ENCODE data around the gene PRKCH. TPM values are rescaled to one million over a fixed set of nuclear protein-coding genes. Genes with fewer than 3 reads are reported as not detected.

The PRKCH gene
- total and polyA plus RNA-seq, 2 of the 13 experiments (the other 11 are each of a cell fraction or from before 2014, with no cell fraction given) = 0.48 to 1.3 TPM

DNA sequence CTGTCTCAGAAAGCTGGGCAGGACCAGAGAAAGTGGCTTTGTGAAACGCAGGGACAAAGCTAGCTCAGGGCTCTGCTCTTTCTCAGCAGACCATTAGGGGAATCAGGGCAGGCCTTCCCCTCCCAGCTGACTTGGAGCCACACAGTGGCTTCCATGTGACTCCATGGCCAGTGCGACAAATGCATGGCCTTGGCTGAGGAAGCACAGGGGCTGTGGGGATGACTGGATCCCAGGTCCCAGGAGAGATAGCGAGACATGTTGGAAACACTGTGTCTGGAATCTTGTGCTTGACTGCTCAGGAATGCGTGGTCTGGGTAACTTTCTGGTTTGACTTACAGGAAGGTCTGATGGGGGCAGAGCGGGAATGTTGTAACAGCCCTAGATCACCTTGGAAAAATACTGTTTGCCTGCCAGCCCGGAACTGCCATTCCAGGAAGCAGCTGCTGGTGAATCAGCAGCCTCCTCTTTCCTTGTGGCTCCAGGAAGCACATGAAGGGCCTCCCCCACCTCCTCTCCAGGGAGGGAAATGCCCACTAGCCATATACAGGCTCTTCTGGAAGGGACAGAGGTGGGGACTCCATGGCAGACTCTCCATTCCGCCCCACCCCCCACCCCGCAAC is 240.4 kb downstream of the PRKCH start:
- no TSS peak for BruUV-seq (replicated peaks)
- TF ChIP-seq, protein P1, sequence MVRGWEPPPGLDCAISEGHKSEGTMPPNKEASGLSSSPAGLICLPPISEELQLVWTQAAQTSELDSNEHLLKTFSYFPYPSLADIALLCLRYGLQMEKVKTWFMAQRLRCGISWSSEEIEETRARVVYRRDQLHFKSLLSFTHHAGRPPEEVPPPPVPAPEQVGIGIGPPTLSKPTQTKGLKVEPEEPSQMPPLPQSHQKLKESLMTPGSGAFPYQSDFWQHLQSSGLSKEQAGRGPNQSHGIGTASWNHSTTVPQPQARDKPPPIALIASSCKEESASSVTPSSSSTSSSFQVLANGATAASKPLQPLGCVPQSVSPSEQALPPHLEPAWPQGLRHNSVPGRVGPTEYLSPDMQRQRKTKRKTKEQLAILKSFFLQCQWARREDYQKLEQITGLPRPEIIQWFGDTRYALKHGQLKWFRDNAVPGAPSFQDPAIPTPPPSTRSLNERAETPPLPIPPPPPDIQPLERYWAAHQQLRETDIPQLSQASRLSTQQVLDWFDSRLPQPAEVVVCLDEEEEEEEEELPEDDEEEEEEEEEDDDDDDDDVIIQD (CRISPR knock-in tag; IDR thresholded peaks at IDR 0.05; ENCODE audit: low read depth) = peak; percentile 38
- peak; percentile 61; the same call in 1 of the 2 replicates for TF ChIP-seq ZNF510 (CRISPR knock-in tag; IDR thresholded peaks at IDR 0.05; ENCODE audit: low read depth)
- no peak for TF ChIP-seq NR1H2 (CRISPR knock-in tag; IDR thresholded peaks at IDR 0.05; ENCODE audit: borderline replicate concordance, low read depth)
- TF ChIP-seq, protein P2, sequence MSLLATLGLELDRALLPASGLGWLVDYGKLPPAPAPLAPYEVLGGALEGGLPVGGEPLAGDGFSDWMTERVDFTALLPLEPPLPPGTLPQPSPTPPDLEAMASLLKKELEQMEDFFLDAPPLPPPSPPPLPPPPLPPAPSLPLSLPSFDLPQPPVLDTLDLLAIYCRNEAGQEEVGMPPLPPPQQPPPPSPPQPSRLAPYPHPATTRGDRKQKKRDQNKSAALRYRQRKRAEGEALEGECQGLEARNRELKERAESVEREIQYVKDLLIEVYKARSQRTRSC (CRISPR knock-in tag; IDR thresholded peaks at IDR 0.05; ENCODE audit: low read depth) = no peak
- TF ChIP-seq ZNF10 (CRISPR knock-in tag; IDR thresholded peaks at IDR 0.05; ENCODE audit: borderline replicate concordance, low read depth) = no peak
- TF ChIP-seq, protein P3, sequence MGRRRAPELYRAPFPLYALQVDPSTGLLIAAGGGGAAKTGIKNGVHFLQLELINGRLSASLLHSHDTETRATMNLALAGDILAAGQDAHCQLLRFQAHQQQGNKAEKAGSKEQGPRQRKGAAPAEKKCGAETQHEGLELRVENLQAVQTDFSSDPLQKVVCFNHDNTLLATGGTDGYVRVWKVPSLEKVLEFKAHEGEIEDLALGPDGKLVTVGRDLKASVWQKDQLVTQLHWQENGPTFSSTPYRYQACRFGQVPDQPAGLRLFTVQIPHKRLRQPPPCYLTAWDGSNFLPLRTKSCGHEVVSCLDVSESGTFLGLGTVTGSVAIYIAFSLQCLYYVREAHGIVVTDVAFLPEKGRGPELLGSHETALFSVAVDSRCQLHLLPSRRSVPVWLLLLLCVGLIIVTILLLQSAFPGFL (CRISPR knock-in tag; IDR thresholded peaks at IDR 0.05) = no peak
- no peak for TF ChIP-seq KAT7 (CRISPR knock-in tag; IDR thresholded peaks at IDR 0.05; ENCODE audit: borderline replicate concordance)
- no peak for TF ChIP-seq ZBTB8A (CRISPR knock-in tag; IDR thresholded peaks at IDR 0.05; ENCODE audit: borderline replicate concordance, low read depth)
- peak; percentile 76; the same call in 1 of the 2 replicates for TF ChIP-seq ZNF776 (CRISPR knock-in tag; IDR thresholded peaks at IDR 0.05)
- TF ChIP-seq, protein P4, sequence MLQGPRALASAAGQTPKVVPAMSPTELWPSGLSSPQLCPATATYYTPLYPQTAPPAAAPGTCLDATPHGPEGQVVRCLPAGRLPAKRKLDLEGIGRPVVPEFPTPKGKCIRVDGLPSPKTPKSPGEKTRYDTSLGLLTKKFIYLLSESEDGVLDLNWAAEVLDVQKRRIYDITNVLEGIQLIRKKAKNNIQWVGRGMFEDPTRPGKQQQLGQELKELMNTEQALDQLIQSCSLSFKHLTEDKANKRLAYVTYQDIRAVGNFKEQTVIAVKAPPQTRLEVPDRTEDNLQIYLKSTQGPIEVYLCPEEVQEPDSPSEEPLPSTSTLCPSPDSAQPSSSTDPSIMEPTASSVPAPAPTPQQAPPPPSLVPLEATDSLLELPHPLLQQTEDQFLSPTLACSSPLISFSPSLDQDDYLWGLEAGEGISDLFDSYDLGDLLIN (CRISPR knock-in tag; IDR thresholded peaks at IDR 0.05; ENCODE audit: borderline replicate concordance) = no peak
- TF ChIP-seq NR2F2 (IDR thresholded peaks at IDR 0.05; ENCODE audit: borderline replicate concordance, low read depth) = no peak
- no peak for TF ChIP-seq ZHX1 (CRISPR knock-in tag; IDR thresholded peaks at IDR 0.05; ENCODE audit: low read depth)
- peak; percentile 88 for TF ChIP-seq SALL1 (CRISPR knock-in tag; IDR thresholded peaks at IDR 0.05)
- peak; percentile 42 for TF ChIP-seq ZSCAN25 (CRISPR knock-in tag; IDR thresholded peaks at IDR 0.05)
- no peak for TF ChIP-seq XRCC5 (optimal IDR thresholded peaks at IDR 0.05; ENCODE audit: low read length)
- TF ChIP-seq ZNF558 (CRISPR knock-in tag; IDR thresholded peaks at IDR 0.05; ENCODE audit: borderline replicate concordance) = peak; percentile 79; the same call in 1 of the 2 replicates

More for the DNA sequence above, 240.4 kb downstream of the PRKCH start:
- intact Hi-C loops (cut with micrococcal nuclease; ENCODE audit: unreplicated experiment) (loop anchor here (2.0 to 5.0 kb wide), 3 partner anchors 47 to 151 kb away; no protein-coding TSS in a partner anchor), in situ Hi-C loops (cut with HindIII; ENCODE audit: extremely low pct_ligation_motif_present, low pct_unique_long_range_greater_than_20kb) (loop anchor here (5.0 kb wide), 2 partner anchors 89 to 136 kb away; partner anchors contain the start of gene HIF1A)
- no peaks in the 10 kb centered on the region for H3K27me3 ChIP-seq (ENCODE audit: control insufficient read depth in 1 of 2, insufficient read depth in 2 of 2, low read length in 2 of 2)
- H3K79me2 ChIP-seq (ENCODE audit: insufficient read depth, low read length) = no peaks in the 10 kb centered on the region
- WGBS (ENCODE audit: low lambda C conversion rate) = 13% methylated on average over 5 of the region's 8 CpGs
- H3K9me3 ChIP-seq (ENCODE audit: low read length) = no peaks in the 10 kb centered on the region
- CTCF ChIA-PET (ENCODE audit: low intra/inter-chr PET ratio, low total read pairs) = interaction anchor here (1.5 kb wide), 1 partner anchor 169 kb away, joined by 4 read pairs; no protein-coding TSS in a partner anchor
- no peak overlapping the region for H2AFZ ChIP-seq (ENCODE audit: low read length)
- ATAC-seq (peak; percentile 77), DNase-seq (ENCODE audit: low spot score) (peak; percentile 94), FAIRE-seq (peak; percentile 80)
- peak overlapping the region; percentile 92 for H3K27ac ChIP-seq (ENCODE audit: extremely low read length, insufficient read depth, low read length)
- H3K4me2 ChIP-seq (ENCODE audit: low read depth, low read length) = peak overlapping the region; percentile 85
- H3K9ac ChIP-seq (ENCODE audit: insufficient read depth, low read depth, low read length) = peak overlapping the region; percentile 87
- no peaks in the 10 kb centered on the region for H3K36me3 ChIP-seq (replicated peaks in 1 of 2; ENCODE audit: control insufficient read depth in 1 of 2, insufficient read depth in 2 of 2, low read length in 2 of 2)
- peak overlapping the region; percentile 21 to 57 (median 29); a peak in 4 of 6 replicates for H3K4me3 ChIP-seq (replicated peaks in 1 of 3; ENCODE audit: insufficient read depth in 1 of 3, low read depth in 2 of 3, low read length in 3 of 3)
- H3K4me1 ChIP-seq (ENCODE audit: insufficient read depth, low read length) = peaks cover 90% of the 10 kb centered on the region
- H4K20me1 ChIP-seq (ENCODE audit: insufficient read depth, low read length) = no peaks in the 10 kb centered on the region
- POLR2A ChIA-PET = interaction anchor here (1.2 to 7.6 kb wide), 14 partner anchors 8 to 200 kb away, joined by 3 to 146 read pairs (median 12); partner anchors contain the start of genes HIF1A and SNAPC1
